Measurements from ENCODE around the gene MS4A4E.

Gene MS4A4E

GRCh38 chr11:60165951-60166350 lies 77.0 kb downstream of the MS4A4E start:
- H3K79me2 ChIP-seq (ENCODE audit: control insufficient read depth, low read length) = no peaks in the 10 kb centered on the region
- no peak overlapping the region for H3K27ac ChIP-seq (ENCODE audit: low read depth, low read length)
- H3K9me2 ChIP-seq (replicated peaks; ENCODE audit: control insufficient read depth, low read length) = no peaks in the 10 kb centered on the region
- no peak overlapping the region for H3K4me2 ChIP-seq (ENCODE audit: low read length)
- no peak overlapping the region for H3K4me3 ChIP-seq (ENCODE audit: low read length)
- H3K27me3 ChIP-seq (ENCODE audit: control insufficient read depth, low read length) = peaks cover 2% of the 10 kb centered on the region; the same call in 1 of the 2 replicates
- TF ChIP-seq CTCF (IDR thresholded peaks at IDR 0.05; ENCODE audit: low read depth, low read length, poor library complexity, severe bottlenecking) (no peak), EZH2phosphoT487 (IDR thresholded peaks at IDR 0.05; ENCODE audit: borderline replicate concordance, low read length) (no peak)
- no peaks in the 10 kb centered on the region for H3K36me3 ChIP-seq (ENCODE audit: control insufficient read depth, low read length)
- peaks cover 22% of the 10 kb centered on the region for H3K9me3 ChIP-seq (ENCODE audit: control insufficient read depth, insufficient read depth, low read length)
- no peaks in the 10 kb centered on the region for H4K20me1 ChIP-seq (ENCODE audit: control insufficient read depth, insufficient read depth, low read depth, low read length)
- no peaks in the 10 kb centered on the region for H3K4me1 ChIP-seq (ENCODE audit: control insufficient read depth, low read length)
- no peaks in the 10 kb centered on the region for H3F3A ChIP-seq (ENCODE audit: control insufficient read depth, insufficient read depth)

- TF ChIP-seq EZH2phosphoT487 (IDR thresholded peaks at IDR 0.05; ENCODE audit: borderline replicate concordance, low read length) = no peak
- TF ChIP-seq CTCF (IDR thresholded peaks at IDR 0.05; ENCODE audit: low read depth, low read length, poor library complexity, severe bottlenecking) = no peak
These were observed 77.4 kb downstream of the MS4A4E start for GRCh38 chr11:60165538-60165937.

GRCh38 chr11:60164550-60165075 lies 78.3 kb downstream of the MS4A4E start:
- TF ChIP-seq CTCF (IDR thresholded peaks at IDR 0.05; ENCODE audit: low read depth, low read length, poor library complexity, severe bottlenecking) (no peak), EZH2phosphoT487 (IDR thresholded peaks at IDR 0.05; ENCODE audit: borderline replicate concordance, low read length) (no peak)
- Histone ChIP-seq H3F3A (ENCODE audit: control insufficient read depth, insufficient read depth) (no peaks in the 10 kb centered on the region), H3K79me2 (ENCODE audit: control insufficient read depth, low read length) (no peaks in the 10 kb centered on the region), H3K27me3 (ENCODE audit: control insufficient read depth, low read length) (peaks cover 2% of the 10 kb centered on the region; the same call in 1 of the 2 replicates), H3K27ac (ENCODE audit: low read depth, low read length) (no peak overlapping the region), H3K36me3 (ENCODE audit: control insufficient read depth, low read length) (no peaks in the 10 kb centered on the region), H3K4me1 (ENCODE audit: control insufficient read depth, low read length) (no peaks in the 10 kb centered on the region), H3K4me2 (ENCODE audit: low read length) (no peak overlapping the region), H4K20me1 (ENCODE audit: control insufficient read depth, insufficient read depth, low read depth, low read length) (no peaks in the 10 kb centered on the region), H3K9me2 (replicated peaks; ENCODE audit: control insufficient read depth, low read length) (no peaks in the 10 kb centered on the region), H3K9me3 (ENCODE audit: control insufficient read depth, insufficient read depth, low read length) (peaks cover 16% of the 10 kb centered on the region), H3K4me3 (ENCODE audit: low read length) (no peak overlapping the region)

More at GRCh38 chr11:60165538-60165937, 77.4 kb downstream of the MS4A4E start:
- Histone ChIP-seq H3F3A (ENCODE audit: control insufficient read depth, insufficient read depth) (no peaks in the 10 kb centered on the region), H4K20me1 (ENCODE audit: control insufficient read depth, insufficient read depth, low read depth, low read length) (no peaks in the 10 kb centered on the region), H3K4me1 (ENCODE audit: control insufficient read depth, low read length) (no peaks in the 10 kb centered on the region), H3K27me3 (ENCODE audit: control insufficient read depth, low read length) (peaks cover 2% of the 10 kb centered on the region; the same call in 1 of the 2 replicates), H3K4me2 (ENCODE audit: low read length) (no peak overlapping the region), H3K27ac (ENCODE audit: low read depth, low read length) (no peak overlapping the region), H3K9me3 (ENCODE audit: control insufficient read depth, insufficient read depth, low read length) (peaks cover 22% of the 10 kb centered on the region), H3K79me2 (ENCODE audit: control insufficient read depth, low read length) (no peaks in the 10 kb centered on the region), H3K9me2 (replicated peaks; ENCODE audit: control insufficient read depth, low read length) (no peaks in the 10 kb centered on the region), H3K4me3 (ENCODE audit: low read length) (no peak overlapping the region), H3K36me3 (ENCODE audit: control insufficient read depth, low read length) (no peaks in the 10 kb centered on the region)

All from DOHH2 (cell line).